IMR-90 (cell line): ENCODE measurements around the gene HTATSF1. TPM values are rescaled to one million over a fixed set of nuclear protein-coding genes. Genes with fewer than 3 reads are reported as not detected.

Experiments
- ATAC-seq: fragments of 200-7000 bp; cut with Tn5 transposase; 2 replicates; pipeline ENCODE4 v1.9.1; 2020; ENCODE audit warnings: low read depth, mild to moderate bottlenecking, moderate library complexity
- BruUV-seq: library from RNA; stranded (reverse); fragments of 400-500 nt; replicated peaks from 2 replicates; lab custom pipeline; 2021; lab: Mats Ljungman, UMichigan
- CTCF ChIA-PET: fragments of 300-600 bp; formaldehyde crosslinking; extraction: SDS; loops from one replicate; lab custom pipeline; 2021; ENCODE audit warnings: antibody characterized with exemption; lab: Yijun Ruan, JAX
- POLR2A ChIA-PET: fragments of 300-600 bp; sonication (Branson Sonifier 250); formaldehyde crosslinking; loops from one replicate; lab custom pipeline; 2022; ENCODE audit warnings: antibody characterized with exemption; ENCODE audit not compliant: unreplicated experiment; lab: Charles Lee
- DNase-seq: peaks from one replicate; pipeline ENCODE4 v3.0.0; 2013
- H2AFZ ChIP-seq: replicated peaks from 2 replicates; pipeline ENCODE3; 2013; ENCODE audit warnings: low read length, mild to moderate bottlenecking; ENCODE audit not compliant: poor library complexity
- H2AK5ac ChIP-seq: 2 replicates; pipeline ENCODE4 v1.6.1; 2013; ENCODE audit warnings: low read depth, low read length, inconsistent platforms
- H2AK9ac ChIP-seq: replicated peaks from 2 replicates; pipeline ENCODE3; 2013; ENCODE audit warnings: mild to moderate bottlenecking, low read depth, low read length, moderate library complexity; ENCODE audit not compliant: poor library complexity
- H2BK120ac ChIP-seq: 2 replicates; pipeline ENCODE4 v1.6.1; 2013; ENCODE audit warnings: low read depth, low read length, inconsistent platforms
- H2BK15ac ChIP-seq: 3 replicates; pipeline ENCODE4 v1.6.1; 2013; ENCODE audit warnings: low read depth, low read length, inconsistent platforms
- H2BK20ac ChIP-seq: 2 replicates; pipeline ENCODE4 v1.6.1; 2013; ENCODE audit warnings: low read depth, mild to moderate bottlenecking, inconsistent platforms, low read length, moderate library complexity
- H2BK5ac ChIP-seq: 2 replicates; pipeline ENCODE4 v1.6.1; 2013; ENCODE audit warnings: mild to moderate bottlenecking, low read depth, low read length, inconsistent platforms; ENCODE audit not compliant: poor library complexity, severe bottlenecking
- H3K14ac ChIP-seq: replicated peaks from 2 replicates; pipeline ENCODE4 v1.6.1; 2013; ENCODE audit warnings: low read depth, low read length, inconsistent platforms
- H3K18ac ChIP-seq: 2 replicates; pipeline ENCODE4 v1.6.1; 2013; ENCODE audit warnings: low read depth, low read length, control low read depth
- H3K23ac ChIP-seq: 2 replicates; pipeline ENCODE4 v1.6.1; 2013; ENCODE audit warnings: low read depth, low read length, inconsistent platforms
- H3K27ac ChIP-seq: 2 replicates; pipeline ENCODE4 v1.5.1; 2013; ENCODE audit warnings: mild to moderate bottlenecking, control low read depth, low read length; ENCODE audit not compliant: insufficient read depth
- H3K27me3 ChIP-seq: 2 replicates; pipeline ENCODE4 v1.6.1; 2013; ENCODE audit warnings: low read length; ENCODE audit not compliant: control insufficient read depth, insufficient read depth
- H3K36me3 ChIP-seq: 2 replicates; pipeline ENCODE4 v1.6.1; 2013; ENCODE audit warnings: low read length, mixed read lengths; ENCODE audit not compliant: control insufficient read depth, insufficient read depth
- H3K4ac ChIP-seq: 2 replicates; pipeline ENCODE4 v1.6.1; 2013; ENCODE audit warnings: low read depth, low read length, inconsistent platforms
- H3K4me1 ChIP-seq: 2 replicates; pipeline ENCODE4 v1.6.1; 2013; ENCODE audit warnings: low read length, mixed read lengths; ENCODE audit not compliant: control insufficient read depth, insufficient read depth
- H3K4me2 ChIP-seq: 2 replicates; pipeline ENCODE4 v1.6.1; 2013; ENCODE audit warnings: low read depth, mild to moderate bottlenecking, control low read depth, low read length, moderate library complexity
- H3K4me3 ChIP-seq: 2 replicates; pipeline ENCODE4 v1.5.1; 2013; ENCODE audit warnings: low read depth, mild to moderate bottlenecking, control low read depth, low read length, moderate library complexity; ENCODE audit not compliant: insufficient read depth
- H3K56ac ChIP-seq: 2 replicates; pipeline ENCODE4 v1.6.1; 2013; ENCODE audit warnings: low read length, inconsistent platforms; ENCODE audit not compliant: insufficient read depth; ENCODE audit errors: extremely low read depth
- H3K79me1 ChIP-seq, 2 experiments: 2 replicates each; pipeline ENCODE4 v1.6.1; 2013; ENCODE audit warnings: low read length in 2 of 2, inconsistent platforms in 1 of 2, low read depth in 1 of 2
- H3K9ac ChIP-seq: 2 replicates; pipeline ENCODE4 v1.6.1; 2013; ENCODE audit warnings: low read depth, low read length, control low read depth
- H3K9me1 ChIP-seq: 2 replicates; pipeline ENCODE4 v1.6.1; 2013; ENCODE audit warnings: low read length, inconsistent platforms; ENCODE audit not compliant: insufficient read depth
- H3K9me3 ChIP-seq: 2 replicates; pipeline ENCODE4 v1.6.1; 2013; ENCODE audit warnings: low read length; ENCODE audit not compliant: control insufficient read depth, insufficient read depth
- H4K20me1 ChIP-seq: 2 replicates; pipeline ENCODE4 v1.6.1; 2013; ENCODE audit warnings: low read length, inconsistent platforms; ENCODE audit not compliant: insufficient read depth
- H4K5ac ChIP-seq: 2 replicates; pipeline ENCODE4 v1.6.1; 2013; ENCODE audit warnings: mild to moderate bottlenecking, low read depth, low read length, control low read depth
- H4K8ac ChIP-seq, 2 experiments: 2 replicates each; pipeline ENCODE4 v1.6.1; 2013; ENCODE audit warnings: low read depth in 2 of 2, low read length in 2 of 2, control low read depth in 1 of 2, inconsistent platforms in 1 of 2
- H4K91ac ChIP-seq: 2 replicates; pipeline ENCODE4 v1.6.1; 2013; ENCODE audit warnings: low read depth, low read length, inconsistent platforms; ENCODE audit not compliant: insufficient read depth
- BHLHE40 ChIP-seq: fragments of 150-350 bp; IDR thresholded peaks from 2 replicates; pipeline ENCODE4 v1.6.1; 2016; ENCODE audit warnings: mild to moderate bottlenecking, low read depth, low read length
- CEBPB ChIP-seq: IDR thresholded peaks from 2 replicates; pipeline ENCODE4 v1.6.1; 2012; ENCODE audit warnings: low read depth, low read length, improper control_type of control experiment
- MAZ ChIP-seq: IDR thresholded peaks from 2 replicates; pipeline ENCODE4 v1.6.1; 2012; ENCODE audit warnings: low read depth, mild to moderate bottlenecking, low read length, improper control_type of control experiment, moderate library complexity, borderline replicate concordance
- RAD21 ChIP-seq: IDR thresholded peaks from 2 replicates; pipeline ENCODE4 v1.6.1; 2012; ENCODE audit warnings: low read length, improper control_type of control experiment
- RCOR1 ChIP-seq: IDR thresholded peaks from 2 replicates; pipeline ENCODE4 v1.6.1; 2012; ENCODE audit warnings: mild to moderate bottlenecking, low read length, improper control_type of control experiment; ENCODE audit not compliant: insufficient replicate concordance
- RFX5 ChIP-seq: IDR thresholded peaks from 2 replicates; pipeline ENCODE4 v1.8.0; 2012; ENCODE audit warnings: low read depth, mild to moderate bottlenecking, low read length, moderate library complexity
- SMC3 ChIP-seq: fragments of 150-350 bp; IDR thresholded peaks from 2 replicates; pipeline ENCODE4 v1.6.1; 2016; ENCODE audit warnings: low read depth, mild to moderate bottlenecking, antibody characterized with exemption, low read length, moderate library complexity
- whole genome bisulfite sequencing, 2 experiments: methylation state at CpG; one replicate each; pipeline versions ENCODE4 v1.1.5 to v1.1.7; 2013; ENCODE audit warnings: missing lambda C conversion rate in 2 of 2; ENCODE audit not compliant: insufficient read length in 1 of 2; ENCODE audit errors: extremely low coverage in 2 of 2; 5-methylcytosine and 5-hydroxymethylcytosine counted together
- dilution Hi-C: fragments of 300-500 bp; cut with HindIII; formaldehyde crosslinking; loops from one replicate; pipeline ENCODE4 v1.14.3; 2018; ENCODE audit warnings: low sequenced_read_pairs; ENCODE audit not compliant: unreplicated experiment
- in situ Hi-C: fragments of 300-500 bp; cut with MboI; formaldehyde crosslinking; loops from 3 replicates; pipeline ENCODE4 v1.14.3; 2019; ENCODE audit warnings: low sequenced_read_pairs, inconsistent platforms, mixed read lengths
- intact Hi-C: fragments of 100-400 bp; cut with micrococcal nuclease; formaldehyde crosslinking; loops from 2 replicates; pipeline ENCODE4 v1.10.0; 2022
- polyA plus RNA-seq, 3 experiments: library from polyadenylated mRNA; depleted of rRNA; stranded (reverse); fragments of >200 nt; gene quantifications; 2 replicates each; pipeline ENCODE4 v1.2.3, GENCODE V29; 2012; ENCODE audit warnings: low replicate concordance in 1 of 3
- total RNA-seq: library from RNA; depleted of rRNA; stranded (reverse); fragments of >200 nt; gene quantifications from 2 replicates; pipeline ENCODE4 v1.2.3, GENCODE V29; 2012
- TF ChIP-seq, protein P1 (sequence below): conservative IDR thresholded peaks from 2 replicates; pipeline ENCODE4 v1.5.1; 2012; ENCODE audit warnings: mild to moderate bottlenecking, low read depth, low read length, improper control_type of control experiment

The HTATSF1 gene
- total and polyA plus RNA-seq, 2 of the 4 experiments (the other 2 are of a cell fraction), result 6.8 to 19.0 TPM

DNA sequence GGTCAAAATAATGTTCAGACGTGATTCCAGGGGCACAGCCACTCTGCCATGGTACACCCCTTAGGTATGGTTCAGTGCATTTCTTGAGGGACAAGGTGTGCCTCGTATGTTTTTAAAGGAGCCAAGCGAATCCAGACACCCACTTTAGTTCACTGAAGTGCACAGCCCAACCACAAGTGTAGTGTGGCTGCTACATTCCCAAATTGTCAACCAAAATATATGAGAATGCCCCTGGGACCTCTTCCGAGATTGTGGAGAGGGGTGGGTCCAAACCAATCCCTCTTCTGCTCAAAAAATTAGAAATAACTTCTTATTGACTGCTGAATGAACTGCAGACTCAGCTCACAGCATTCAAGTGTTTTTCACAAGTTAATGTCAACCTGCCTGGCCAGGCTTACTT lies 17.0 kb upstream of the HTATSF1 start:
- WGBS, 2 experiments, result 20% methylated on average over 1 of the region's 4 CpGs; no CpG with 5 or more reads in 1 of the 2 experiments
- TF ChIP-seq SMC3 (no peak), BHLHE40 (no peak), RCOR1 (no peak), CEBPB (no peak), RFX5 (no peak), RAD21 (no peak), MAZ (no peak)
- TF ChIP-seq, protein P1, sequence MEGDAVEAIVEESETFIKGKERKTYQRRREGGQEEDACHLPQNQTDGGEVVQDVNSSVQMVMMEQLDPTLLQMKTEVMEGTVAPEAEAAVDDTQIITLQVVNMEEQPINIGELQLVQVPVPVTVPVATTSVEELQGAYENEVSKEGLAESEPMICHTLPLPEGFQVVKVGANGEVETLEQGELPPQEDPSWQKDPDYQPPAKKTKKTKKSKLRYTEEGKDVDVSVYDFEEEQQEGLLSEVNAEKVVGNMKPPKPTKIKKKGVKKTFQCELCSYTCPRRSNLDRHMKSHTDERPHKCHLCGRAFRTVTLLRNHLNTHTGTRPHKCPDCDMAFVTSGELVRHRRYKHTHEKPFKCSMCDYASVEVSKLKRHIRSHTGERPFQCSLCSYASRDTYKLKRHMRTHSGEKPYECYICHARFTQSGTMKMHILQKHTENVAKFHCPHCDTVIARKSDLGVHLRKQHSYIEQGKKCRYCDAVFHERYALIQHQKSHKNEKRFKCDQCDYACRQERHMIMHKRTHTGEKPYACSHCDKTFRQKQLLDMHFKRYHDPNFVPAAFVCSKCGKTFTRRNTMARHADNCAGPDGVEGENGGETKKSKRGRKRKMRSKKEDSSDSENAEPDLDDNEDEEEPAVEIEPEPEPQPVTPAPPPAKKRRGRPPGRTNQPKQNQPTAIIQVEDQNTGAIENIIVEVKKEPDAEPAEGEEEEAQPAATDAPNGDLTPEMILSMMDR, result no peak
- no peaks in the 10 kb centered on the region for H3K36me3 ChIP-seq
- no peak overlapping the region for H3K4me3 ChIP-seq
- no peak overlapping the region for H3K27ac ChIP-seq
- no peak overlapping the region for H3K9ac ChIP-seq
- H4K20me1 ChIP-seq, result no peaks in the 10 kb centered on the region
- no peak overlapping the region for H2BK120ac ChIP-seq
- ChIA-PET POLR2A (no interaction called here), CTCF (no interaction called here)
- intact Hi-C loops (no loop called here), in situ Hi-C loops (loop anchor here (25.0 kb wide), 1 partner anchor 493 kb away; the partner anchor contains the start of gene SLC9A6), dilution Hi-C loops (no loop called here)
- no peak overlapping the region for H2BK15ac ChIP-seq
- DNase-seq, result no peak
- no peaks in the 10 kb centered on the region for H3K9me3 ChIP-seq
- H3K4me1 ChIP-seq, result no peaks in the 10 kb centered on the region
- no peak overlapping the region for H3K4ac ChIP-seq
- ATAC-seq, result no peak
- H3K14ac ChIP-seq, result no peak overlapping the region
- no peaks in the 10 kb centered on the region for H3K79me1 ChIP-seq
- H2BK5ac ChIP-seq, result no peak overlapping the region
- H2AFZ ChIP-seq, result no peak overlapping the region
- H2BK20ac ChIP-seq, result no peak overlapping the region
- H3K56ac ChIP-seq, result no peak overlapping the region
- H3K23ac ChIP-seq, result no peak overlapping the region
- H3K18ac ChIP-seq, result no peak overlapping the region
- H4K8ac ChIP-seq, result no peak overlapping the region
- no peak overlapping the region for H4K5ac ChIP-seq
- H4K91ac ChIP-seq, result no peak overlapping the region
- H2AK5ac ChIP-seq, result no peak overlapping the region
- no TSS peak for BruUV-seq
- no peaks in the 10 kb centered on the region for H3K9me1 ChIP-seq
- H3K4me2 ChIP-seq, result no peak overlapping the region
- no peak overlapping the region for H2AK9ac ChIP-seq
- peaks cover 6% of the 10 kb centered on the region; the same call in 1 of the 2 replicates for H3K27me3 ChIP-seq
